DND-41 (cell line): ENCODE measurements around the gene FAM13A.

Experiments used
- ATAC-seq: fragments of 200-7000 bp; cut with Tn5 transposase; 3 replicates; pipeline ENCODE4 v1.9.1; 2021; ENCODE audit warnings: low read depth; ENCODE audit not compliant: insufficient read depth
- DNase-seq: peaks from one replicate; pipeline ENCODE4 v3.0.0-alpha.2; 2020
- H2AFZ ChIP-seq: 2 replicates; pipeline ENCODE4 v1.6.0; 2012; ENCODE audit warnings: low read depth, low read length
- H3K27ac ChIP-seq: 2 replicates; pipeline ENCODE4 v1.5.1; 2012; ENCODE audit warnings: low read length, inconsistent platforms
- H3K27me3 ChIP-seq: fragments of 200-600 bp; sonication (generic); 2 replicates; pipeline ENCODE4 v1.6.0; 2012; ENCODE audit warnings: low read length, mild to moderate bottlenecking, inconsistent platforms; ENCODE audit not compliant: insufficient read depth, poor library complexity
- H3K36me3 ChIP-seq: 2 replicates; pipeline ENCODE4 v1.5.1; 2012; ENCODE audit warnings: low read length, inconsistent platforms; ENCODE audit not compliant: insufficient read depth
- H3K4me1 ChIP-seq: 2 replicates; pipeline ENCODE4 v1.5.1; 2012; ENCODE audit warnings: mild to moderate bottlenecking, low read length; ENCODE audit not compliant: insufficient read depth
- H3K4me2 ChIP-seq: 2 replicates; pipeline ENCODE4 v1.6.0; 2012; ENCODE audit warnings: mild to moderate bottlenecking, moderate library complexity, low read length, inconsistent platforms; ENCODE audit not compliant: insufficient read depth
- H3K4me3 ChIP-seq, 2 experiments: fragments of 200-600 bp in 1 of 2; shearing (Covaris generic) in 1 of 2; 2 replicates each; pipeline ENCODE4 v1.5.1; 2012 to 2016; ENCODE audit warnings: inconsistent platforms in 2 of 2, low read length in 2 of 2, mild to moderate bottlenecking in 2 of 2, low read depth in 1 of 2, moderate library complexity in 1 of 2
- H3K79me2 ChIP-seq: 2 replicates; pipeline ENCODE4 v1.6.0; 2012; ENCODE audit warnings: low read length, inconsistent platforms; ENCODE audit not compliant: insufficient read depth
- H3K9ac ChIP-seq: 2 replicates; pipeline ENCODE4 v1.6.0; 2012; ENCODE audit warnings: low read depth, mild to moderate bottlenecking, inconsistent platforms, low read length, moderate library complexity
- H3K9me3 ChIP-seq: 2 replicates; pipeline ENCODE4 v1.5.1; 2012; ENCODE audit warnings: low read length, moderate library complexity, mild to moderate bottlenecking, inconsistent platforms; ENCODE audit not compliant: insufficient read depth, severe bottlenecking
- H4K20me1 ChIP-seq: 2 replicates; pipeline ENCODE4 v1.6.0; 2012; ENCODE audit warnings: low read length; ENCODE audit not compliant: insufficient read depth
- EZH2 ChIP-seq: IDR thresholded peaks from 3 replicates; pipeline ENCODE4 v1.6.1; 2012; ENCODE audit warnings: borderline replicate concordance, low read depth, mild to moderate bottlenecking, moderate library complexity, low read length, inconsistent platforms; ENCODE audit not compliant: severe bottlenecking
- TF ChIP-seq, protein P1 (sequence below): IDR thresholded peaks from 2 replicates; pipeline ENCODE4 v1.5.1; 2012; ENCODE audit warnings: borderline replicate concordance, low read length, moderate library complexity, mild to moderate bottlenecking; ENCODE audit not compliant: poor library complexity, severe bottlenecking; ENCODE audit errors: extremely low read depth

Gene FAM13A

DNA sequence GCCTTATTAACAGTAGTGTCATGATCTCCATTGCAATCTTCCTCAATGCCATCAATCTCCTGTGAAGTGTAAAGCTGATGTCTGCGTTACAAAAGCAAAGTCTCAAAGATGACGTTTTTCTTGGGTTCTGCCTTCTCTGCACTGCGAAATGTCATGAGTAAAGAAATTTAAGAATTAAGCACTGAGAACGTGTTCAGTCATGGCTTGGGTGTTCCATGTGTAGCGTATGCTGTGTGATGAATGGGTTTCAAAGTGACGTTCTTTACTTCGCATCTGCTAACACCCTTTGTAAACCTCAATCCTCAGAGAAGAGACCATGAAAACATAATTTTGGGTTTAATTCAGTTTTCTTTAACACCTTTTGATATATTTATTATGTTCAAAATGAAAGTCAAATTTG, 360.4 kb downstream of the FAM13A start:
- no peak for DNase-seq
- H3K4me1 ChIP-seq = no peaks in the 10 kb centered on the region

DNA sequence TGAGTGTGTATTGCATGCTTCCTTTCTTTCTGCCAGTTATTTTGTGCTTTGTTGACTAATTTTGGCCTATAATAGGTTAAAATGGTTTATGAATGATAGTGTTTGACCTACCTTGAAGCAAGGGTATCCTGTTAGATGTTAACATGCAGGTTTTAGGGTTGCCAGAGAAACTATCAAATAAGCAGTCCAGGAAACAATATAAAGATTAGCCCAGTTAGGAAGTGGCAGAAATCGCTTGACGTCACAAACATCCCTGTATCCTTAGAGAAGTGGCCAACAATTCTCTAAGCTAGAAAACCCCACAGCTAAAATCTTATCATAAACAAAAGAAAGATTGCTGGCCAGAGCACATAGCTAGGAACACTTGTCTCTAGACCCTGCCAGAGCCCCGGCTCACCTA, 363.2 kb downstream of the FAM13A start:
- TF ChIP-seq, protein P1, sequence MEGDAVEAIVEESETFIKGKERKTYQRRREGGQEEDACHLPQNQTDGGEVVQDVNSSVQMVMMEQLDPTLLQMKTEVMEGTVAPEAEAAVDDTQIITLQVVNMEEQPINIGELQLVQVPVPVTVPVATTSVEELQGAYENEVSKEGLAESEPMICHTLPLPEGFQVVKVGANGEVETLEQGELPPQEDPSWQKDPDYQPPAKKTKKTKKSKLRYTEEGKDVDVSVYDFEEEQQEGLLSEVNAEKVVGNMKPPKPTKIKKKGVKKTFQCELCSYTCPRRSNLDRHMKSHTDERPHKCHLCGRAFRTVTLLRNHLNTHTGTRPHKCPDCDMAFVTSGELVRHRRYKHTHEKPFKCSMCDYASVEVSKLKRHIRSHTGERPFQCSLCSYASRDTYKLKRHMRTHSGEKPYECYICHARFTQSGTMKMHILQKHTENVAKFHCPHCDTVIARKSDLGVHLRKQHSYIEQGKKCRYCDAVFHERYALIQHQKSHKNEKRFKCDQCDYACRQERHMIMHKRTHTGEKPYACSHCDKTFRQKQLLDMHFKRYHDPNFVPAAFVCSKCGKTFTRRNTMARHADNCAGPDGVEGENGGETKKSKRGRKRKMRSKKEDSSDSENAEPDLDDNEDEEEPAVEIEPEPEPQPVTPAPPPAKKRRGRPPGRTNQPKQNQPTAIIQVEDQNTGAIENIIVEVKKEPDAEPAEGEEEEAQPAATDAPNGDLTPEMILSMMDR = no peak
- no peak for TF ChIP-seq EZH2
- Histone ChIP-seq H3K4me2 (no peak overlapping the region), H3K79me2 (no peaks in the 10 kb centered on the region), H3K27ac (no peak overlapping the region), H3K4me3 (no peak overlapping the region), H3K9me3 (no peaks in the 10 kb centered on the region), H4K20me1 (no peaks in the 10 kb centered on the region), H2AFZ (no peak overlapping the region), H3K9ac (no peak overlapping the region), H3K27me3 (no peaks in the 10 kb centered on the region), H3K4me1 (no peaks in the 10 kb centered on the region), H3K36me3 (peaks cover 27% of the 10 kb centered on the region)
- no peak for DNase-seq
- ATAC-seq = no peak

More for the DNA sequence above, 360.4 kb downstream of the FAM13A start:
- no peaks in the 10 kb centered on the region for H3K79me2 ChIP-seq
- no peaks in the 10 kb centered on the region for H3K27me3 ChIP-seq
- H2AFZ ChIP-seq = no peak overlapping the region
- H3K4me2 ChIP-seq = no peak overlapping the region
- no peaks in the 10 kb centered on the region for H4K20me1 ChIP-seq
- TF ChIP-seq, protein P1 = no peak
- no peak for TF ChIP-seq EZH2
- no peak overlapping the region for H3K4me3 ChIP-seq
- no peak overlapping the region for H3K27ac ChIP-seq
- H3K9me3 ChIP-seq = no peaks in the 10 kb centered on the region
- H3K9ac ChIP-seq = no peak overlapping the region
- peaks cover 21% of the 10 kb centered on the region for H3K36me3 ChIP-seq
- no peak for ATAC-seq

DNA sequence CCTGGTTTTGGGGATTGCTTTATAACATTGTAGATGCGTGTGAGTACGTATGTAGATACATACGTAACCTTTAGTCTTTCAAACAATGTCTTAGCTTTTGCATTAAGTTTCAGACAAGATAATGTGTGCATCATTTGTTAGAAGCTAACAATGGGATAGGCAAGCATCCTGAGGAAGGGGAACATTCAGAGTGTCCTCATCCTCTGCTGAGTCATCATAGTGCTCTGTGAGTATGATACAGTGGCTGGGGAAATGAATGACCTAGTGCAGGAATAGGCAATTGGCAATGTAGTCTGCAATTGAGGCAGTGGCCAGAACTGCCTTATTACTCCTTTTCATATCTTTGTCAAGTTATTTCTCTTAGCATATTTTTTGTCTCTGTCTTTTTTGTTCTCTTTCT, 366.6 kb downstream of the FAM13A start:
- no peak for ATAC-seq
- H2AFZ ChIP-seq = no peak overlapping the region
- H3K36me3 ChIP-seq = peaks cover 28% of the 10 kb centered on the region
- TF ChIP-seq EZH2 = no peak
- TF ChIP-seq, protein P1 = no peak
- H3K79me2 ChIP-seq = no peaks in the 10 kb centered on the region
- H4K20me1 ChIP-seq = no peaks in the 10 kb centered on the region
- no peak overlapping the region for H3K9ac ChIP-seq
- H3K4me2 ChIP-seq = no peak overlapping the region
- H3K9me3 ChIP-seq = no peaks in the 10 kb centered on the region
- H3K4me1 ChIP-seq = no peaks in the 10 kb centered on the region
- H3K27ac ChIP-seq = no peak overlapping the region
- no peak for DNase-seq
- H3K4me3 ChIP-seq = no peak overlapping the region
- no peaks in the 10 kb centered on the region for H3K27me3 ChIP-seq

DNA sequence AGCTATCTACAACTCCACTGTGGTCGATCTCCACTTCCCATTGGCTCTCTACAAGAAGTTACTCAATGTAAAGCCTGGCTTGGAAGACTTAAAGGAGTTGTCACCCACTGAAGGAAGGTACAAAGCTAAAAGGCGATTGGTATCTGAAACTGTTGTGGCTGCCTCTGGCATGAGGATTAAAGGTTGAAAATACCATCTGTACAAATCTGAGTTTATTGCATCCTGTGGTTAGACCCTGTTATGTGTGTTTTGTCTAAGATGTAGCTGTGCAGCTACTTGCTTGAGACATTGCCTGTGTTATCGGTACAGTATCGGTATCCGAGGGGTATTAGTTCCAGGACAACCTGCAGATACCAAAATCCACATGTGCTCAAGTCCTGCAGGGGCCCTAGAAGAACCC, 375.8 kb downstream of the FAM13A start:
- Histone ChIP-seq H3K4me3 (no peak overlapping the region), H3K36me3 (peaks cover 45% of the 10 kb centered on the region), H3K27me3 (no peaks in the 10 kb centered on the region), H3K27ac (no peak overlapping the region), H3K9ac (no peak overlapping the region), H3K4me2 (no peak overlapping the region), H3K79me2 (no peaks in the 10 kb centered on the region), H3K4me1 (no peaks in the 10 kb centered on the region), H4K20me1 (no peaks in the 10 kb centered on the region), H2AFZ (no peak overlapping the region), H3K9me3 (peaks cover 2% of the 10 kb centered on the region)
- ATAC-seq (peak; percentile 40; the same call in 1 of the 3 replicates), DNase-seq (no peak)
- TF ChIP-seq EZH2 = no peak
- TF ChIP-seq, protein P1 = no peak
